CD14-positive monocyte (primary cell): ENCODE measurements around the gene ANKRD18B. TPM values are rescaled to one million over a fixed set of nuclear protein-coding genes. Genes with fewer than 3 reads are reported as not detected.
"Not testable (repeated sequence)": the region's sequence is repeated elsewhere in the genome, so short reads cannot be mapped to it uniquely, and the experiment has no call there.

Experiments
- DNase-seq, 3 donors: peaks; one replicate each; pipeline ENCODE4 v3.0.0-alpha.2; 2011 to 2022
- H2AFZ ChIP-seq: 2 replicates; pipeline ENCODE4 v1.6.0; 2012; ENCODE audit warnings: mild to moderate bottlenecking, low read depth, low read length, inconsistent platforms; ENCODE audit not compliant: insufficient read depth, poor library complexity, severe bottlenecking
- H3K27ac ChIP-seq, 2 donors: 1 replicate in 1 of 2; 2 replicates in 1 of 2; pipeline ENCODE4 v1.5.1; 2012 to 2013; ENCODE audit warnings: low read length in 2 of 2, control low read depth in 1 of 2, inconsistent platforms in 1 of 2, low read depth in 1 of 2, mild to moderate bottlenecking in 1 of 2
- H3K27me3 ChIP-seq, 2 donors: one replicate each; pipeline versions ENCODE4 v1.6.0 to v1.6.1; 2011 to 2013; ENCODE audit warnings: low read length in 2 of 2; ENCODE audit not compliant: control insufficient read depth in 2 of 2, insufficient read depth in 2 of 2
- H3K36me3 ChIP-seq, 2 donors: replicated peaks in 1 of 2; 1 replicate in 1 of 2; 2 replicates in 1 of 2; pipeline versions ENCODE4 v1.5.1 to v1.6.1; 2012 to 2013; ENCODE audit warnings: low read length in 2 of 2, control low read depth in 1 of 2, inconsistent platforms in 1 of 2, mild to moderate bottlenecking in 1 of 2; ENCODE audit not compliant: insufficient read depth in 2 of 2, control insufficient read depth in 1 of 2
- H3K4me1 ChIP-seq, 2 donors: 1 replicate in 1 of 2; 2 replicates in 1 of 2; pipeline versions ENCODE4 v1.5.1 to v1.6.1; 2012 to 2013; ENCODE audit warnings: low read length in 2 of 2, control low read depth in 1 of 2, inconsistent platforms in 1 of 2, mild to moderate bottlenecking in 1 of 2, moderate library complexity in 1 of 2; ENCODE audit not compliant: insufficient read depth in 2 of 2, control insufficient read depth in 1 of 2
- H3K4me2 ChIP-seq: replicated peaks from 2 replicates; pipeline ENCODE3; 2012; ENCODE audit warnings: low read length, moderate library complexity, mild to moderate bottlenecking; ENCODE audit not compliant: poor library complexity, severe bottlenecking; ENCODE audit errors: extremely low read depth
- H3K4me3 ChIP-seq, 3 experiments: fragments of 200-600 bp in 1 of 3; sonication (generic) in 1 of 3; replicated peaks in 1 of 3; 1 replicate in 2 of 3; 2 replicates in 1 of 3; pipeline ENCODE4 v1.5.1; 2011 to 2013; ENCODE audit warnings: low read length in 3 of 3, mild to moderate bottlenecking in 3 of 3, control low read depth in 2 of 3, low read depth in 2 of 3, inconsistent platforms in 1 of 3, moderate library complexity in 1 of 3
- H3K79me2 ChIP-seq: 2 replicates; pipeline ENCODE4 v1.6.0; 2012; ENCODE audit warnings: mild to moderate bottlenecking, control low read depth, inconsistent platforms, low read length, moderate library complexity; ENCODE audit not compliant: insufficient read depth
- H3K9ac ChIP-seq: 2 replicates; pipeline ENCODE4 v1.6.0; 2017; ENCODE audit warnings: low read length, mild to moderate bottlenecking; ENCODE audit not compliant: insufficient read depth, poor library complexity, severe bottlenecking
- H3K9me3 ChIP-seq, 2 donors: replicated peaks in 1 of 2; 1 replicate in 1 of 2; 2 replicates in 1 of 2; pipeline versions ENCODE4 v1.5.1 to v1.6.1; 2012 to 2013; ENCODE audit warnings: low read length in 2 of 2, control low read depth in 1 of 2; ENCODE audit not compliant: control insufficient read depth in 1 of 2, insufficient read depth in 1 of 2
- H4K20me1 ChIP-seq: 2 replicates; pipeline ENCODE4 v1.6.0; 2012; ENCODE audit warnings: mild to moderate bottlenecking, low read length, control low read depth, moderate library complexity; ENCODE audit not compliant: insufficient read depth
- H3K27ac Mint-ChIP-seq, 7 donors: one replicate each; pipeline ENCODE4 v1.8.0; 2020; ENCODE audit warnings: mild to moderate bottlenecking in 7 of 7, mixed read lengths in 7 of 7, moderate library complexity in 6 of 7, inconsistent platforms in 2 of 7
- H3K27me3 Mint-ChIP-seq, 3 donors: one replicate each; pipeline ENCODE4 v1.8.0; 2021 to 2022; ENCODE audit warnings: low read depth in 3 of 3, mild to moderate bottlenecking in 3 of 3, mixed read lengths in 3 of 3, moderate library complexity in 3 of 3, inconsistent platforms in 1 of 3
- H3K36me3 Mint-ChIP-seq, 2 donors: one replicate each; pipeline ENCODE4 v1.8.0; 2020; ENCODE audit warnings: mixed read lengths in 2 of 2, inconsistent platforms in 1 of 2, mild to moderate bottlenecking in 1 of 2
- H3K4me1 Mint-ChIP-seq: one replicate; pipeline ENCODE4 v1.8.0; 2020; ENCODE audit warnings: mild to moderate bottlenecking, mixed read lengths
- H3K4me3 Mint-ChIP-seq, 2 donors: one replicate each; pipeline ENCODE4 v1.8.0; 2020; ENCODE audit warnings: mild to moderate bottlenecking in 2 of 2, mixed read lengths in 2 of 2, moderate library complexity in 1 of 2
- H3K9me3 Mint-ChIP-seq, 7 donors: one replicate each; pipeline ENCODE4 v1.8.0; 2020 to 2022; ENCODE audit warnings: mixed read lengths in 7 of 7, mild to moderate bottlenecking in 6 of 7, moderate library complexity in 6 of 7, inconsistent platforms in 2 of 7
- CTCF ChIP-seq: fragments of 200-600 bp; IDR thresholded peaks from one replicate; pipeline ENCODE4 v1.8.0; 2022; ENCODE audit warnings: antibody characterized with exemption, mild to moderate bottlenecking
- WGBS: methylation state at CpG from one replicate; pipeline ENCODE4 v1.1.5; 2013; ENCODE audit warnings: missing lambda C conversion rate; ENCODE audit not compliant: insufficient coverage; 5-methylcytosine and 5-hydroxymethylcytosine counted together
- intact Hi-C, 2 donors: fragments of 100-400 bp; cut with micrococcal nuclease; formaldehyde crosslinking; loops; one replicate each; pipeline versions ENCODE4 v1.15.0 to v1.15.1; 2023
- polyA plus RNA-seq, 3 donors: library from polyadenylated mRNA; depleted of rRNA in 1 of 3; unstranded in 2 of 3; stranded (reverse) in 1 of 3; fragments of 300-500 nt in 2 of 3; fragments of >200 nt in 1 of 3; fragmentation: Illumina TruSeq in 2 of 3; gene quantifications; 1 replicate in 2 of 3; 2 replicates in 1 of 3; pipeline ENCODE4 v1.2.3, GENCODE V29; 2012 to 2021

The ANKRD18B gene
- polyA plus RNA-seq, 3 donors: not detected

GRCh38 chr9:33614001-33614687, 90.1 kb downstream of the ANKRD18B start:
- no peaks in the 10 kb centered on the region for H3K79me2 ChIP-seq
- WGBS: 92% methylated on average over 2 of the region's 7 CpGs
- no peaks in the 10 kb centered on the region for H3K4me1 Mint-ChIP-seq
- peaks cover 0 to 7% of the 10 kb centered on the region in 2 donors for H3K9me3 ChIP-seq
- no peak overlapping the region for H3K27ac ChIP-seq
- H3K27ac Mint-ChIP-seq: no peak overlapping the region
- no peaks in the 10 kb centered on the region for H3K36me3 ChIP-seq
- no peak overlapping the region for H3K9ac ChIP-seq
- H3K4me3 ChIP-seq: no peak overlapping the region
- peaks cover 0 to 5% (median 3%) of the 10 kb centered on the region in 3 donors for H3K27me3 Mint-ChIP-seq
- H4K20me1 ChIP-seq: no peaks in the 10 kb centered on the region
- H3K4me3 Mint-ChIP-seq: no peak overlapping the region
- intact Hi-C loops: no loop called here
- H3K4me2 ChIP-seq: no peak overlapping the region
- TF ChIP-seq CTCF: no peak
- H3K27me3 ChIP-seq: no peaks in the 10 kb centered on the region
- H2AFZ ChIP-seq: no peak overlapping the region
- H3K4me1 ChIP-seq: no peaks in the 10 kb centered on the region
- DNase-seq: no peak
- no peaks in the 10 kb centered on the region for H3K36me3 Mint-ChIP-seq
- H3K9me3 Mint-ChIP-seq: peaks cover 3 to 20% (median 13%) of the 10 kb centered on the region in 7 donors

GRCh38 chr9:33618370-33618769, 94.3 kb downstream of the ANKRD18B start:
- 82% methylated on average over 5 of the region's 9 CpGs for WGBS
- H3K4me1 Mint-ChIP-seq, H3K4me2 ChIP-seq, H3K9me3 ChIP-seq, H3K27ac ChIP-seq, H3K4me1 ChIP-seq, H3K79me2 ChIP-seq, H3K36me3 ChIP-seq, intact Hi-C loops, H3K36me3 Mint-ChIP-seq, H2AFZ ChIP-seq, H3K27me3 Mint-ChIP-seq, H3K4me3 ChIP-seq, DNase-seq, H3K27me3 ChIP-seq, H4K20me1 ChIP-seq, H3K4me3 Mint-ChIP-seq, H3K9ac ChIP-seq, H3K27ac Mint-ChIP-seq: not testable (repeated sequence)
- peaks cover 0 to 11% (median 7%) of the 10 kb centered on the region in 7 donors for H3K9me3 Mint-ChIP-seq
